HepG2 (cell line): Measurements from ENCODE around the gene TMEM222. TPM values are rescaled to one million over a fixed set of nuclear protein-coding genes. Genes with fewer than 3 reads are reported as not detected.

Experiments
- ATAC-seq: fragments of 200-7000 bp; cut with Tn5 transposase; 3 replicates; pipeline ENCODE4 v1.9.1; 2020; ENCODE audit warnings: mild to moderate bottlenecking, moderate library complexity
- BruUV-seq: library from RNA; stranded (reverse); fragments of 400-500 nt; replicated peaks from 2 replicates; lab custom pipeline; 2021; lab: Mats Ljungman, UMichigan
- CTCF ChIA-PET: fragments of 300-600 bp; formaldehyde crosslinking; extraction: SDS; loops from one replicate; lab custom pipeline; 2021; ENCODE audit warnings: low total read pairs, inconsistent platforms, low intra/inter-chr PET ratio; lab: Yijun Ruan, JAX
- POLR2A ChIA-PET: fragments of 350-600 bp; sonication (Branson Sonifier 250); formaldehyde crosslinking; loops from one replicate; lab custom pipeline; 2020; ENCODE audit warnings: antibody characterized with exemption, inconsistent platforms; lab: Yijun Ruan, JAX
- DNase-seq: peaks from one replicate; pipeline ENCODE4 v3.0.0-alpha.2; 2015; ENCODE audit warnings: low spot score
- FAIRE-seq: peaks from 3 replicates; lab custom pipeline; 2011; peaks lifted over from hg19 to GRCh38; lab: Jason Lieb, UNC
- H2AFZ ChIP-seq: one replicate; pipeline ENCODE4 v1.6.1; 2011; ENCODE audit warnings: low read length, inconsistent platforms
- H3K27ac ChIP-seq: fragments of 300-600 bp; 3 replicates; pipeline ENCODE4 v1.8.0; 2011; ENCODE audit warnings: mixed run types, mild to moderate bottlenecking, mixed read lengths, low read length, inconsistent platforms; ENCODE audit not compliant: insufficient read depth; ENCODE audit errors: extremely low read length
- H3K27me3 ChIP-seq, 2 experiments: fragments of 200-600 bp in 1 of 2; 2 replicates in 1 of 2; 3 replicates in 1 of 2; pipeline versions ENCODE4 v1.6.0 to v1.8.0; 2011; ENCODE audit warnings: low read length in 2 of 2, mild to moderate bottlenecking in 2 of 2, moderate library complexity in 2 of 2, inconsistent platforms in 1 of 2; ENCODE audit not compliant: insufficient read depth in 2 of 2, control insufficient read depth in 1 of 2
- H3K36me3 ChIP-seq, 2 experiments: fragments of 200-600 bp in 1 of 2; replicated peaks in 1 of 2; 2 replicates in 1 of 2; 3 replicates in 1 of 2; pipeline versions ENCODE4 v1.5.1 to v1.8.0; 2011; ENCODE audit warnings: low read length in 2 of 2, inconsistent platforms in 1 of 2; ENCODE audit not compliant: insufficient read depth in 2 of 2, control insufficient read depth in 1 of 2
- H3K4me1 ChIP-seq: 2 replicates; pipeline ENCODE4 v1.5.1; 2012; ENCODE audit warnings: low read length, inconsistent platforms; ENCODE audit not compliant: insufficient read depth
- H3K4me2 ChIP-seq: 2 replicates; pipeline ENCODE4 v1.6.0; 2011; ENCODE audit warnings: low read depth, low read length, inconsistent platforms
- H3K4me3 ChIP-seq, 3 experiments: fragments of 200-600 bp in 1 of 3; sonication (generic), shearing (Covaris generic) in 1 of 3; replicated peaks in 1 of 3; 2 replicates each; pipeline ENCODE4 v1.5.1; 2011 to 2016; ENCODE audit warnings: low read length in 3 of 3, inconsistent platforms in 2 of 3, low read depth in 2 of 3, mild to moderate bottlenecking in 2 of 3, control low read depth in 1 of 3, mixed read lengths in 1 of 3; ENCODE audit not compliant: insufficient read depth in 1 of 3
- H3K79me2 ChIP-seq: one replicate; pipeline ENCODE4 v1.6.1; 2011; ENCODE audit warnings: low read length, inconsistent platforms; ENCODE audit not compliant: insufficient read depth
- H3K9ac ChIP-seq: 2 replicates; pipeline ENCODE4 v1.6.0; 2011; ENCODE audit warnings: mild to moderate bottlenecking, low read depth, low read length, inconsistent platforms; ENCODE audit not compliant: insufficient read depth
- H3K9me3 ChIP-seq: 2 replicates; pipeline ENCODE4 v1.5.1; 2012; ENCODE audit warnings: mild to moderate bottlenecking, low read length
- H4K20me1 ChIP-seq: 2 replicates; pipeline ENCODE4 v1.6.0; 2011; ENCODE audit warnings: inconsistent platforms, mild to moderate bottlenecking, low read length, moderate library complexity; ENCODE audit not compliant: insufficient read depth
- DMAP1 ChIP-seq: IDR thresholded peaks from 2 replicates; pipeline ENCODE4 v1.6.1; 2016
- RFXANK ChIP-seq: IDR thresholded peaks from 2 replicates; pipeline ENCODE4 v1.6.1; 2016
- TEAD3 ChIP-seq: optimal IDR thresholded peaks from 2 replicates; pipeline ENCODE3; 2016; ENCODE audit warnings: borderline replicate concordance
- ZNF124 ChIP-seq: sonication (generic); formaldehyde crosslinking; IDR thresholded peaks from 2 replicates; pipeline ENCODE4 v1.4.0; 2020; ENCODE audit warnings: missing genetic modification reagents
- ZNF430 ChIP-seq: sonication (generic); formaldehyde crosslinking; IDR thresholded peaks from 2 replicates; pipeline ENCODE4 v1.9.0; 2021; ENCODE audit warnings: mild to moderate bottlenecking, missing genetic modification reagents
- ZNF850 ChIP-seq: sonication (generic); formaldehyde crosslinking; conservative IDR thresholded peaks from 2 replicates; pipeline ENCODE4 v1.9.0; 2021; ENCODE audit warnings: mild to moderate bottlenecking, missing genetic modification reagents
- WGBS: methylation state at CpG from one replicate; pipeline ENCODE4 v1.1.6; 2017; ENCODE audit warnings: low lambda C conversion rate; 5-methylcytosine and 5-hydroxymethylcytosine counted together
- in situ Hi-C: cut with HindIII; loops from 2 replicates; pipeline ENCODE4 v1.10.0; 2017; ENCODE audit warnings: low pct_unique_long_range_greater_than_20kb; ENCODE audit not compliant: extremely low pct_ligation_motif_present
- intact Hi-C: fragments of 100-400 bp; cut with micrococcal nuclease; formaldehyde crosslinking; loops from one replicate; pipeline ENCODE4 v1.10.0; 2022; ENCODE audit not compliant: unreplicated experiment
- polyA plus RNA-seq, 8 experiments: library from polyadenylated mRNA; depleted of rRNA in 3 of 8; stranded (reverse) in 7 of 8; unstranded in 1 of 8; fragments of >200 nt; fragmentation: Illumina TruSeq in 4 of 8; extraction: Trizol in 4 of 8; gene quantifications; 2 replicates each; pipeline versions ENCODE4 v1.2.1 to v1.2.3, GENCODE V29; 2011 to 2016; ENCODE audit warnings: low read depth in 4 of 8, missing spikeins in 1 of 8, mixed read lengths in 1 of 8; ENCODE audit not compliant: insufficient read depth in 1 of 8
- total RNA-seq, 5 experiments: library from RNA; depleted of rRNA; stranded (reverse); fragments of >200 nt; fragmentation: Illumina TruSeq; extraction: Trizol; gene quantifications; 2 replicates each; pipeline ENCODE4 v1.2.3, GENCODE V29; 2016; ENCODE audit warnings: low read depth in 1 of 5
- TF ChIP-seq, protein P1 (sequence below): sonication (generic); formaldehyde crosslinking; IDR thresholded peaks from 2 replicates; pipeline ENCODE4 v1.4.0; 2020; ENCODE audit warnings: missing genetic modification reagents
- TF ChIP-seq, protein P2 (sequence below): sonication (generic); formaldehyde crosslinking; conservative IDR thresholded peaks from 2 replicates; pipeline ENCODE4 v1.8.0; 2022; ENCODE audit warnings: mild to moderate bottlenecking, moderate library complexity, missing genetic modification reagents
- TF ChIP-seq, protein P3 (sequence below): sonication (generic); formaldehyde crosslinking; IDR thresholded peaks from 2 replicates; pipeline ENCODE4 v1.8.1; 2023; ENCODE audit warnings: mild to moderate bottlenecking, missing genetic modification reagents
- TF ChIP-seq, protein P4 (sequence below): sonication (generic); formaldehyde crosslinking; IDR thresholded peaks from 2 replicates; pipeline ENCODE4 v1.4.0; 2020; ENCODE audit warnings: missing genetic modification reagents, borderline replicate concordance
- TF ChIP-seq, protein P5 (sequence below): IDR thresholded peaks from 2 replicates; pipeline ENCODE4 v1.6.1; 2012; ENCODE audit warnings: inconsistent platforms

The TMEM222 gene
- total and polyA plus RNA-seq, 2 of the 13 experiments (the other 11 are each of a cell fraction or from before 2014, with no cell fraction given): 22.7 to 29.6 TPM

DNA sequence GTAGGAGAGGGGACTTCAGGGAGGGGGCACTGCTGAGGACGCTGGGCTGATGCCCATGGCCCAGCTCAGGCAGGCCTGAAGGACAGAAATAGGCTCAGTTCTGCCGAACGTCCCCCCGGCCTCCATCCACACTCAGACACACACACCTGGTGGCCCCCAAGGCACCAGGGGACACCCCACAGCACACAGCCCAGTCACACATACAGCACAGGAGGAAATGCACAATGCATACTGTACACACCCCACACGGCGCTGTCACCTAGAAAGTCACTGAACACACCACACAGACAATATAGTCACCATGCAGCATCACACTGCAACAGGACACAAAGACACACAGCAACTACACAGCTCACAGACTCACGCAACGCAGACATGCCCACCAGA, 20.4 kb downstream of the TMEM222 start (continued):
- TF ChIP-seq, protein P1, sequence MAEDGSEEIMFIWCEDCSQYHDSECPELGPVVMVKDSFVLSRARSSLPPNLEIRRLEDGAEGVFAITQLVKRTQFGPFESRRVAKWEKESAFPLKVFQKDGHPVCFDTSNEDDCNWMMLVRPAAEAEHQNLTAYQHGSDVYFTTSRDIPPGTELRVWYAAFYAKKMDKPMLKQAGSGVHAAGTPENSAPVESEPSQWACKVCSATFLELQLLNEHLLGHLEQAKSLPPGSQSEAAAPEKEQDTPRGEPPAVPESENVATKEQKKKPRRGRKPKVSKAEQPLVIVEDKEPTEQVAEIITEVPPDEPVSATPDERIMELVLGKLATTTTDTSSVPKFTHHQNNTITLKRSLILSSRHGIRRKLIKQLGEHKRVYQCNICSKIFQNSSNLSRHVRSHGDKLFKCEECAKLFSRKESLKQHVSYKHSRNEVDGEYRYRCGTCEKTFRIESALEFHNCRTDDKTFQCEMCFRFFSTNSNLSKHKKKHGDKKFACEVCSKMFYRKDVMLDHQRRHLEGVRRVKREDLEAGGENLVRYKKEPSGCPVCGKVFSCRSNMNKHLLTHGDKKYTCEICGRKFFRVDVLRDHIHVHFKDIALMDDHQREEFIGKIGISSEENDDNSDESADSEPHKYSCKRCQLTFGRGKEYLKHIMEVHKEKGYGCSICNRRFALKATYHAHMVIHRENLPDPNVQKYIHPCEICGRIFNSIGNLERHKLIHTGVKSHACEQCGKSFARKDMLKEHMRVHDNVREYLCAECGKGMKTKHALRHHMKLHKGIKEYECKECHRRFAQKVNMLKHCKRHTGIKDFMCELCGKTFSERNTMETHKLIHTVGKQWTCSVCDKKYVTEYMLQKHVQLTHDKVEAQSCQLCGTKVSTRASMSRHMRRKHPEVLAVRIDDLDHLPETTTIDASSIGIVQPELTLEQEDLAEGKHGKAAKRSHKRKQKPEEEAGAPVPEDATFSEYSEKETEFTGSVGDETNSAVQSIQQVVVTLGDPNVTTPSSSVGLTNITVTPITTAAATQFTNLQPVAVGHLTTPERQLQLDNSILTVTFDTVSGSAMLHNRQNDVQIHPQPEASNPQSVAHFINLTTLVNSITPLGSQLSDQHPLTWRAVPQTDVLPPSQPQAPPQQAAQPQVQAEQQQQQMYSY (CRISPR knock-in tag): no peak
- TF ChIP-seq, protein P2, sequence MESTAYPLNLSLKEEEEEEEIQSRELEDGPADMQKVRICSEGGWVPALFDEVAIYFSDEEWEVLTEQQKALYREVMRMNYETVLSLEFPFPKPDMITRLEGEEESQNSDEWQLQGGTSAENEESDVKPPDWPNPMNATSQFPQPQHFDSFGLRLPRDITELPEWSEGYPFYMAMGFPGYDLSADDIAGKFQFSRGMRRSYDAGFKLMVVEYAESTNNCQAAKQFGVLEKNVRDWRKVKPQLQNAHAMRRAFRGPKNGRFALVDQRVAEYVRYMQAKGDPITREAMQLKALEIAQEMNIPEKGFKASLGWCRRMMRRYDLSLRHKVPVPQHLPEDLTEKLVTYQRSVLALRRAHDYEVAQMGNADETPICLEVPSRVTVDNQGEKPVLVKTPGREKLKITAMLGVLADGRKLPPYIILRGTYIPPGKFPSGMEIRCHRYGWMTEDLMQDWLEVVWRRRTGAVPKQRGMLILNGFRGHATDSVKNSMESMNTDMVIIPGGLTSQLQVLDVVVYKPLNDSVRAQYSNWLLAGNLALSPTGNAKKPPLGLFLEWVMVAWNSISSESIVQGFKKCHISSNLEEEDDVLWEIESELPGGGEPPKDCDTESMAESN: no peak
- TF ChIP-seq, all 625 proteins: peak for 10

DNA sequence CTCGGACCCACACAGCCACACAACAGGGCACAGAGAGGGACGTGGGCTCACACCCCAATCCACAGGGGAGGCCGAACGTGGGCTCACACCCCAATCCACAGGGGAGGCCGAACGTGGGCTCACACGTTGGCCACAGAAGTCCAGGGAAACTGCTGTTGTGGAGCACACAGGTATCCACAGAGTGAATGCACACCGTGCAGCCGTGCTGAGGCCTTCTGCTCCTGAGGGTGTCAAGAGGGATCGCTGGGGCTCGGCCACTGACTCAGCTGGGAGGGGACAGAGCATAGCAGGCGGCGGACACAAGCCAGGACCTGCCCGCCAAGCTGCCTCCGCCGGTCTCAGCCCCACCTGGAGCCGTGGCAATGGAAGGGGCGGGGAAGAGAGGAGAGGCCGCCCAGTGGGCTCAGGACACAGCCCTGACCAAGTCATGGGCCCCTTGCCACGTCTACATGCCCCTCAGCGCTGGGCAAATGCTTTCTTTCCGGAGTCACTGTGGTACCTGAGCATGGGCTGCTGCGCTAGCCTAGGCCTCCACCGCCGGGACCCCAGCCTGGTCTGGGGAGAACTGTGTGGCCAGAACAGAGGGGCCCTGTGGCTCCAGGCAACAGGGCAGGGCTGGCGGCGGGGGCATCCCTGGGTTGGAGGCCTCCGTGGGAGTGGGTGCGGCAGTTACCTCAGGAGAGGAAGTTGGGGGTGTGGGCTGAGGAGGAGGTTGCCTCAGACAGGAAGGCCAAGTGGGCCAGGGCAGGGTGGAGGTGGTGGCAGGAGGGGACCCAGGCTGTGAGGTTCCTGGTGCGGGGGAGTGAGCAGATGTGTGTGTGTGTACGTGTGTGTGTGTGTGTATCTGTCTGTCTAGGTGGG, 21.0 kb downstream of the TMEM222 start:
- H3K79me2 ChIP-seq: no peaks in the 10 kb centered on the region
- no peaks in the 10 kb centered on the region; a peak in 1 of 5 replicates for H3K27me3 ChIP-seq
- peak overlapping the region; percentile 99 for H3K4me2 ChIP-seq
- peak overlapping the region; percentile 54 for H3K27ac ChIP-seq
- peak overlapping the region; percentile 65 to 84 (median 79) for H3K4me3 ChIP-seq
- in situ Hi-C loops: no loop called here
- CTCF ChIA-PET: no interaction called here
- BruUV-seq: no TSS peak
- ATAC-seq (peak; percentile 77), DNase-seq (peak; percentile 52), FAIRE-seq (no peak)
- POLR2A ChIA-PET: interaction anchor here (0.7 to 3.2 kb wide), 6 partner anchors 9 to 23 kb away, joined by 3 to 36 read pairs (median 8); partner anchors contain the start of gene MAP3K6
- H3K36me3 ChIP-seq: no peaks in the 10 kb centered on the region
- no peaks in the 10 kb centered on the region for H4K20me1 ChIP-seq
- WGBS: 2% methylated on average over 16 of the region's 31 CpGs
- intact Hi-C loops: no loop called here
- H3K4me1 ChIP-seq: peaks cover 20% of the 10 kb centered on the region
- H3K9ac ChIP-seq: peak overlapping the region; percentile 72
- no peak overlapping the region for H2AFZ ChIP-seq
- no peaks in the 10 kb centered on the region for H3K9me3 ChIP-seq
- TF ChIP-seq RFXANK (no peak), ZNF124 (CRISPR knock-in tag) (peak; percentile 69; the same call in 1 of the 2 replicates), DMAP1 (CRISPR knock-in tag) (peak; percentile 74), TEAD3 (CRISPR knock-in tag) (peak; percentile 13), ZNF430 (CRISPR knock-in tag) (peak; percentile 49), ZNF850 (CRISPR knock-in tag) (no peak)
- TF ChIP-seq, protein P3, sequence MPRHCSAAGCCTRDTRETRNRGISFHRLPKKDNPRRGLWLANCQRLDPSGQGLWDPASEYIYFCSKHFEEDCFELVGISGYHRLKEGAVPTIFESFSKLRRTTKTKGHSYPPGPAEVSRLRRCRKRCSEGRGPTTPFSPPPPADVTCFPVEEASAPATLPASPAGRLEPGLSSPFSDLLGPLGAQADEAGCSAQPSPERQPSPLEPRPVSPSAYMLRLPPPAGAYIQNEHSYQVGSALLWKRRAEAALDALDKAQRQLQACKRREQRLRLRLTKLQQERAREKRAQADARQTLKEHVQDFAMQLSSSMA (CRISPR knock-in tag): no peak
- TF ChIP-seq, protein P4, sequence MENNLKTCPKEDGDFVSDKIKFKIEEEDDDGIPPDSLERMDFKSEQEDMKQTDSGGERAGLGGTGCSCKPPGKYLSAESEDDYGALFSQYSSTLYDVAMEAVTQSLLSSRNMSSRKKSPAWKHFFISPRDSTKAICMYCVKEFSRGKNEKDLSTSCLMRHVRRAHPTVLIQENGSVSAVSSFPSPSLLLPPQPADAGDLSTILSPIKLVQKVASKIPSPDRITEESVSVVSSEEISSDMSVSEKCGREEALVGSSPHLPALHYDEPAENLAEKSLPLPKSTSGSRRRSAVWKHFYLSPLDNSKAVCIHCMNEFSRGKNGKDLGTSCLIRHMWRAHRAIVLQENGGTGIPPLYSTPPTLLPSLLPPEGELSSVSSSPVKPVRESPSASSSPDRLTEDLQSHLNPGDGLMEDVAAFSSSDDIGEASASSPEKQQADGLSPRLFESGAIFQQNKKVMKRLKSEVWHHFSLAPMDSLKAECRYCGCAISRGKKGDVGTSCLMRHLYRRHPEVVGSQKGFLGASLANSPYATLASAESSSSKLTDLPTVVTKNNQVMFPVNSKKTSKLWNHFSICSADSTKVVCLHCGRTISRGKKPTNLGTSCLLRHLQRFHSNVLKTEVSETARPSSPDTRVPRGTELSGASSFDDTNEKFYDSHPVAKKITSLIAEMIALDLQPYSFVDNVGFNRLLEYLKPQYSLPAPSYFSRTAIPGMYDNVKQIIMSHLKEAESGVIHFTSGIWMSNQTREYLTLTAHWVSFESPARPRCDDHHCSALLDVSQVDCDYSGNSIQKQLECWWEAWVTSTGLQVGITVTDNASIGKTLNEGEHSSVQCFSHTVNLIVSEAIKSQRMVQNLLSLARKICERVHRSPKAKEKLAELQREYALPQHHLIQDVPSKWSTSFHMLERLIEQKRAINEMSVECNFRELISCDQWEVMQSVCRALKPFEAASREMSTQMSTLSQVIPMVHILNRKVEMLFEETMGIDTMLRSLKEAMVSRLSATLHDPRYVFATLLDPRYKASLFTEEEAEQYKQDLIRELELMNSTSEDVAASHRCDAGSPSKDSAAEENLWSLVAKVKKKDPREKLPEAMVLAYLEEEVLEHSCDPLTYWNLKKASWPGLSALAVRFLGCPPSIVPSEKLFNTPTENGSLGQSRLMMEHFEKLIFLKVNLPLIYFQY (CRISPR knock-in tag): peak; percentile 49; the same call in 1 of the 2 replicates
- TF ChIP-seq, protein P5, sequence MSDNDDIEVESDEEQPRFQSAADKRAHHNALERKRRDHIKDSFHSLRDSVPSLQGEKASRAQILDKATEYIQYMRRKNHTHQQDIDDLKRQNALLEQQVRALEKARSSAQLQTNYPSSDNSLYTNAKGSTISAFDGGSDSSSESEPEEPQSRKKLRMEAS: peak; percentile 50; the same call in 1 of the 2 replicates
